Neural cell (in vitro differentiated cells): Measurements from ENCODE around the gene CASZ1. TPM values are rescaled to one million over a fixed set of nuclear protein-coding genes. Genes with fewer than 3 reads are reported as not detected.

Source experiments
- H2AFZ ChIP-seq: fragments of 200-600, 300-800 bp; sonication (generic), shearing (Covaris generic); 2 replicates; pipeline ENCODE4 v1.6.0; 2014; ENCODE audit warnings: low read depth, mild to moderate bottlenecking, antibody characterized with exemption, low read length, moderate library complexity
- H3F3A ChIP-seq: fragments of 200-600 bp; shearing (Covaris generic); 2 replicates; pipeline ENCODE4 v1.6.1; 2016; ENCODE audit warnings: mild to moderate bottlenecking, moderate library complexity, mixed read lengths, antibody characterized with exemption, low read length; ENCODE audit not compliant: insufficient read depth, poor library complexity, severe bottlenecking
- H3K27ac ChIP-seq: fragments of 200-600, 300-800 bp; sonication (generic), shearing (Covaris generic); 2 replicates; pipeline ENCODE4 v1.5.1; 2014; ENCODE audit warnings: mild to moderate bottlenecking, low read length, moderate library complexity
- H3K27me3 ChIP-seq: fragments of 300-800, 200-600 bp; sonication (generic), shearing (Covaris generic); 2 replicates; pipeline ENCODE4 v1.6.0; 2014; ENCODE audit warnings: mild to moderate bottlenecking, low read depth, low read length, moderate library complexity; ENCODE audit not compliant: insufficient read depth
- H3K36me3 ChIP-seq: fragments of 300-800, 200-600 bp; sonication (generic), shearing (Covaris generic); 2 replicates; pipeline ENCODE4 v1.5.1; 2014; ENCODE audit warnings: mild to moderate bottlenecking, antibody characterized with exemption, low read length, moderate library complexity; ENCODE audit not compliant: insufficient read depth
- H3K4me2 ChIP-seq: fragments of 300-800, 200-600 bp; sonication (generic), shearing (Covaris generic); 2 replicates; pipeline ENCODE4 v1.6.0; 2014; ENCODE audit warnings: mild to moderate bottlenecking, low read length
- H3K4me3 ChIP-seq: fragments of 300-800, 200-600 bp; sonication (generic), shearing (Covaris generic); 2 replicates; pipeline ENCODE4 v1.5.1; 2014; ENCODE audit warnings: mild to moderate bottlenecking, low read length, moderate library complexity
- H3K79me2 ChIP-seq: fragments of 200-600 bp; shearing (Covaris generic); replicated peaks from 2 replicates; pipeline ENCODE4 v1.6.0; 2014; ENCODE audit warnings: mild to moderate bottlenecking, low read length, moderate library complexity; ENCODE audit not compliant: insufficient read depth
- H3K9ac ChIP-seq: fragments of 300-800, 200-600 bp; sonication (generic), shearing (Covaris generic); 2 replicates; pipeline ENCODE4 v1.6.1; 2016; ENCODE audit warnings: mild to moderate bottlenecking, low read length, mixed read lengths
- H3K9me2 ChIP-seq: fragments of 200-600 bp; shearing (Covaris generic); 2 replicates; pipeline ENCODE4 v1.6.1; 2016; ENCODE audit warnings: mild to moderate bottlenecking, low read length, mixed read lengths; ENCODE audit not compliant: insufficient read depth
- H3K9me3 ChIP-seq: fragments of 200-600, 300-800 bp; sonication (generic), shearing (Covaris generic); 2 replicates; pipeline ENCODE4 v1.6.1; 2016; ENCODE audit warnings: mild to moderate bottlenecking, mixed run types, low read length, moderate library complexity, mixed read lengths
- H4K20me1 ChIP-seq: fragments of 200-600 bp; shearing (Covaris generic); 2 replicates; pipeline ENCODE4 v1.6.1; 2016; ENCODE audit warnings: mild to moderate bottlenecking, mixed run types; ENCODE audit not compliant: insufficient read depth
- CTCF ChIP-seq: fragments of 450-650 bp; IDR thresholded peaks from 2 replicates; pipeline ENCODE4 v1.5.1; 2014; ENCODE audit warnings: antibody characterized with exemption, mild to moderate bottlenecking, moderate library complexity; ENCODE audit not compliant: poor library complexity, severe bottlenecking
- EP300 ChIP-seq: fragments of 450-650 bp; conservative IDR thresholded peaks from 2 replicates; pipeline ENCODE4 v1.6.1; 2014; ENCODE audit warnings: antibody characterized with exemption, mild to moderate bottlenecking, moderate library complexity; ENCODE audit not compliant: poor library complexity, severe bottlenecking
- EZH2 ChIP-seq: fragments of 200-600, 300-800 bp; shearing (Covaris generic), sonication (generic); IDR thresholded peaks from 2 replicates; pipeline ENCODE4 v1.6.1; 2014; ENCODE audit warnings: antibody characterized with exemption, low read length, borderline replicate concordance, mild to moderate bottlenecking; ENCODE audit not compliant: insufficient read depth, poor library complexity, severe bottlenecking
- MXI1 ChIP-seq: fragments of 450-650 bp; conservative IDR thresholded peaks from 2 replicates; pipeline ENCODE4 v1.6.1; 2014; ENCODE audit warnings: antibody characterized with exemption, mild to moderate bottlenecking; ENCODE audit not compliant: poor library complexity, severe bottlenecking
- POLR2AphosphoS5 ChIP-seq: IDR thresholded peaks from 2 replicates; pipeline ENCODE4 v1.6.1; 2012
- RAD21 ChIP-seq: fragments of 450-650 bp; conservative IDR thresholded peaks from 2 replicates; pipeline ENCODE4 v1.6.1; 2014; ENCODE audit warnings: antibody characterized with exemption, mild to moderate bottlenecking, moderate library complexity
- REST ChIP-seq: IDR thresholded peaks from 2 replicates; pipeline ENCODE4 v1.6.1; 2012; ENCODE audit warnings: borderline replicate concordance
- SMC3 ChIP-seq: fragments of 450-650 bp; conservative IDR thresholded peaks from 2 replicates; pipeline ENCODE4 v1.6.1; 2014; ENCODE audit warnings: antibody characterized with exemption, mild to moderate bottlenecking, moderate library complexity; ENCODE audit not compliant: poor library complexity
- TAF1 ChIP-seq: IDR thresholded peaks from 2 replicates; pipeline ENCODE4 v1.6.1; 2012; ENCODE audit warnings: low read depth
- polyA plus RNA-seq: library from polyadenylated mRNA; depleted of rRNA; stranded (reverse); fragments of >200 nt; gene quantifications from 2 replicates; pipeline ENCODE4 v1.2.3, GENCODE V29; 2014

The CASZ1 gene
- polyA plus RNA-seq, 1 donor from 2014 or later = 0.27 TPM

DNA sequence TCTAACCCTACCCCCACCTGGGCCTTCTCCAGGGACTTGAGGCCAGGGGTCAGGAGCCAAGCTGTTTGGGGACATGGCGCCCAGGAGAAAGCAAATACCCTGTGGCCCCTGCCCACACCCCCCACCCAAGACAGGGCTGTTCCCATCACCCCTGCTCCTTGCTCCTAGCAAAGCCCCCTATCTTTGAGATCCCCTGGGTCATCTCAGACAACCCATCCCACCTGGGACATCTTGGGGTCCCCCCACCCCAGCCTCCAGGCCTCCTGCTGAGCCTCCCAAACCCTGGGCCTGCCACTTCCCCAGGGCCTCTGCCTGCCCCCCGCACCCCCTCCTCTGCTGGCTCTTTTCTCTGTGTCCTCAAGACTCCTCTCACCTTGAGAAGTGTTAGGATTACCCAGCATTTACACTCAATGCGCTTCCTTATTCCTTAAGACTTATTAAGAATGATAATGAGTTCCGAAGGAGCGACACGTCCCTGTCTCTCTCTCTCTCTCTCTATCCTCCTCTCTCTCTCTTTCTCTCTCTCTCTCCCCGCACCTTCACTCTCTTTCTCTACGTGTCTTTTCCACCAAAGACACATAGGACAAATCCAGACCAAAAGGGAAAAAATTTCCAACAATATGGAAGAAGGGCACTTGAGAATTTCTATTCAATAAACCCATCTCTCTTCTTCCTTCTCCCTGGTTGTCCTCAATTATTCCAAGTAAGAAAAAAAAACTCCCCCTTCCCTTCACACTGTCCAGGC lies 7.2 kb downstream of the CASZ1 start:
- H3K4me3 ChIP-seq = no peak overlapping the region
- no peaks in the 10 kb centered on the region for H3F3A ChIP-seq
- H3K79me2 ChIP-seq = no peaks in the 10 kb centered on the region
- H3K27ac ChIP-seq = no peak overlapping the region
- H3K27me3 ChIP-seq = peaks cover 28% of the 10 kb centered on the region
- H4K20me1 ChIP-seq = peaks cover 3% of the 10 kb centered on the region
- TF ChIP-seq MXI1 (no peak), POLR2AphosphoS5 (no peak), REST (no peak)
- no peak overlapping the region for H3K4me2 ChIP-seq
- no peaks in the 10 kb centered on the region for H3K36me3 ChIP-seq
- no peak overlapping the region for H2AFZ ChIP-seq
- no peak overlapping the region for H3K9ac ChIP-seq
- no peaks in the 10 kb centered on the region for H3K9me2 ChIP-seq
- H3K9me3 ChIP-seq = no peaks in the 10 kb centered on the region

DNA sequence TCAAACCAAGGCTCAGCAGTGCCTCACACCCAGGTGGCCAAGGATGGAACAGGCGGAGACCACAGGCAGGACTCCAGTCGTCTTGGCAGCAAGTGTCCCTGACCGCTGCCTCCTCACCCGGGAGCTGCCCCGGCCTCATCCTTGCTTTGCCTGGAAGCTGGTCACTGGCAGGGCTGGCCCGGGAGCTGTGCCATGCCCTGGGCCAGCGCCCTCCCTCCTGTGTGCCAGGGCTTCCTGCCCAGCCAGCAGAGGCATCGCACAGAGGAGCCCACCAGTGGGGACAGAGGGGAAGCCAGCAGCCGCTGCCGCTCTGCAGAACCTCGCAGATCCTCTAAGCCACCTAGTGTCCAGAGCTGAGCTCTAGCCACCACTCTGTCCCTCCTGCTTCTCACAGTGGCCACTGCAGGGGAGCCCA lies 7.8 kb downstream of the CASZ1 start:
- H3F3A ChIP-seq = no peaks in the 10 kb centered on the region
- no peak overlapping the region for H3K9ac ChIP-seq
- H3K27me3 ChIP-seq = peaks cover 22% of the 10 kb centered on the region
- peaks cover 3% of the 10 kb centered on the region for H4K20me1 ChIP-seq
- TF ChIP-seq TAF1 (no peak), RAD21 (no peak), EP300 (no peak), EZH2 (no peak), CTCF (no peak), POLR2AphosphoS5 (no peak), REST (no peak), SMC3 (no peak), MXI1 (no peak)
- H2AFZ ChIP-seq = no peak overlapping the region
- no peaks in the 10 kb centered on the region for H3K36me3 ChIP-seq
- H3K9me3 ChIP-seq = no peaks in the 10 kb centered on the region
- no peak overlapping the region for H3K4me2 ChIP-seq
- no peaks in the 10 kb centered on the region for H3K79me2 ChIP-seq
- H3K27ac ChIP-seq = no peak overlapping the region
- H3K9me2 ChIP-seq = no peaks in the 10 kb centered on the region
- H3K4me3 ChIP-seq = no peak overlapping the region
